Measurements from ENCODE around the gene EBP. TPM values are rescaled to one million over a fixed set of nuclear protein-coding genes. Genes with fewer than 3 reads are reported as not detected.
A peak's percentile ranks its signal among the peaks of the same experiment; 100 is the strongest.

Gene EBP
- polyA plus RNA-seq, 1 donor (not counting 4 experiments of a cell fraction or from before 2014, with no cell fraction given): 194 TPM

DNA sequence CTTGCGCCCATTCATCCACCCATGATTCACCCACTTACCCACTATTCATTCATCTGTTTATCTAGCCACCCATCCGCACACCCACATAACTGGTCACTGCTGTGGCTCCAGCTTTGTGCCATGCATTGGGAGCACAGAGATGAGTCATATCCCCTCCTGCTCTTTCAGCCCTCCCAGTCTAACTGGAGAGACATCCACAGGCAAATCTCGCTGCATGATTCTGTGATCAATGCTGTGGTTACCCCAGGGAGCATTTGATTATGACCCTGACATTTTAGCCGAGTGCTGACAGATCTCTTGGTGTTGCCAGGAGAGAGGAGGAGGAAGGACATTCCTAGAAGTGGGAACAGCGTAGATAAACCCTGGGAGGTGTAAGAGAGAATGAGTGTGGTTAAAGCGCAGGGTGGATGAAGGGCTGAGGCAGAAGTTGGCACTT is 23.2 kb upstream of the EBP start:
- H3K9ac ChIP-seq (ENCODE audit: control insufficient read depth, extremely low read depth, insufficient read depth, low read length): no peak overlapping the region
- no peak for DNase-seq (ENCODE audit: low read depth, low spot score)

DNA sequence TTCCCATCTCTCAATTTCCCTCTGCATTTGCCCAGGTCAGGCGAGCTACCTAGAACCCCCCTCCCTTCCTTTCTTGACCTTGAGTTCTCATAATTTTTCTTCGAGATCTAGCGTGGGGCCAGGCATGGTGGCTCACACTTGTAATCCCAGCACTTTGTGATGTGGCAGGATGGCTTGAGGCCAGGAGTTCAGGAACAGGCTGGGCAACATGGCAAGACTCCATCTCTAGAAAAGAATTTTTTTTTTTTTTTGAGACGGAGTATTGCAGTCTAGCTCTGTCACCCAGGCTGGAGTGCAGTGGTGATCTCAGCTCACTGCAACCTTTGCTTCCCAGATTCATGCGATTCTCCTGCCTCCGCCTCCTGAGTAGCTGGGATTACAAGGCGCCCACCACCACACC is 17.3 kb upstream of the EBP start:
- no peak for FAIRE-seq
- TF ChIP-seq EZH2 (IDR thresholded peaks at IDR 0.05; ENCODE audit: low read length): no peak
- TF ChIP-seq, protein P1, sequence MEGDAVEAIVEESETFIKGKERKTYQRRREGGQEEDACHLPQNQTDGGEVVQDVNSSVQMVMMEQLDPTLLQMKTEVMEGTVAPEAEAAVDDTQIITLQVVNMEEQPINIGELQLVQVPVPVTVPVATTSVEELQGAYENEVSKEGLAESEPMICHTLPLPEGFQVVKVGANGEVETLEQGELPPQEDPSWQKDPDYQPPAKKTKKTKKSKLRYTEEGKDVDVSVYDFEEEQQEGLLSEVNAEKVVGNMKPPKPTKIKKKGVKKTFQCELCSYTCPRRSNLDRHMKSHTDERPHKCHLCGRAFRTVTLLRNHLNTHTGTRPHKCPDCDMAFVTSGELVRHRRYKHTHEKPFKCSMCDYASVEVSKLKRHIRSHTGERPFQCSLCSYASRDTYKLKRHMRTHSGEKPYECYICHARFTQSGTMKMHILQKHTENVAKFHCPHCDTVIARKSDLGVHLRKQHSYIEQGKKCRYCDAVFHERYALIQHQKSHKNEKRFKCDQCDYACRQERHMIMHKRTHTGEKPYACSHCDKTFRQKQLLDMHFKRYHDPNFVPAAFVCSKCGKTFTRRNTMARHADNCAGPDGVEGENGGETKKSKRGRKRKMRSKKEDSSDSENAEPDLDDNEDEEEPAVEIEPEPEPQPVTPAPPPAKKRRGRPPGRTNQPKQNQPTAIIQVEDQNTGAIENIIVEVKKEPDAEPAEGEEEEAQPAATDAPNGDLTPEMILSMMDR (optimal IDR thresholded peaks at IDR 0.05 in 1 of 3, IDR thresholded peaks at IDR 0.05 in 1 of 3, conservative IDR thresholded peaks at IDR 0.05 in 1 of 3; ENCODE audit: extremely low read depth in 1 of 3, insufficient read depth in 2 of 3, low read length in 3 of 3): no peak

More for the DNA sequence above, 23.2 kb upstream of the EBP start:
- TF ChIP-seq, protein P1 (optimal IDR thresholded peaks at IDR 0.05 in 1 of 3, IDR thresholded peaks at IDR 0.05 in 1 of 3, conservative IDR thresholded peaks at IDR 0.05 in 1 of 3; ENCODE audit: extremely low read depth in 1 of 3, insufficient read depth in 2 of 3, low read length in 3 of 3): no peak
- TF ChIP-seq EZH2 (IDR thresholded peaks at IDR 0.05; ENCODE audit: low read length): no peak
- H3K79me2 ChIP-seq (ENCODE audit: control insufficient read depth, insufficient read depth, low read length): no peaks in the 10 kb centered on the region
- H3K9me3 ChIP-seq (ENCODE audit: control insufficient read depth, low read depth, low read length): no peaks in the 10 kb centered on the region
- no peaks in the 10 kb centered on the region for H3K36me3 ChIP-seq (ENCODE audit: control insufficient read depth in 2 of 2, extremely low read depth in 1 of 2, insufficient read depth in 2 of 2, low read length in 2 of 2)
- H3K4me3 ChIP-seq (ENCODE audit: control insufficient read depth in 2 of 3, extremely low read depth in 1 of 3, insufficient read depth in 2 of 3, low read depth in 1 of 3, low read length in 3 of 3): no peak overlapping the region
- peak overlapping the region; percentile 6 for H3K4me2 ChIP-seq (ENCODE audit: control insufficient read depth, extremely low read depth, insufficient read depth, low read depth, low read length)
- FAIRE-seq: peak; percentile 52
- no peaks in the 10 kb centered on the region for H3K27me3 ChIP-seq (ENCODE audit: control insufficient read depth, extremely low read depth, insufficient read depth, low read length)
- H4K20me1 ChIP-seq (ENCODE audit: control insufficient read depth, extremely low read depth, insufficient read depth, low read length): no peaks in the 10 kb centered on the region
- peaks cover 11% of the 10 kb centered on the region for H3K4me1 ChIP-seq (ENCODE audit: control insufficient read depth, extremely low read depth, insufficient read depth, low read length)
- no peaks in the 10 kb centered on the region for H3K9me1 ChIP-seq (ENCODE audit: control insufficient read depth, extremely low read depth, insufficient read depth, low read length)
- dilution Hi-C loops (cut with MboI; ENCODE audit: extremely low pct_ligation_motif_present, low sequenced_read_pairs): no loop called here
- no peak overlapping the region for H2AFZ ChIP-seq (ENCODE audit: control insufficient read depth, low read length)
- H3K27ac ChIP-seq (ENCODE audit: control insufficient read depth, insufficient read depth, low read length): no peak overlapping the region

More for the DNA sequence above, 17.3 kb upstream of the EBP start:
- H3K9me1 ChIP-seq (ENCODE audit: control insufficient read depth, extremely low read depth, insufficient read depth, low read length): no peaks in the 10 kb centered on the region
- no peak for DNase-seq (ENCODE audit: low read depth, low spot score)
- peaks cover 2% of the 10 kb centered on the region for H3K79me2 ChIP-seq (ENCODE audit: control insufficient read depth, insufficient read depth, low read length)
- H3K27ac ChIP-seq (ENCODE audit: control insufficient read depth, insufficient read depth, low read length): no peak overlapping the region
- no peaks in the 10 kb centered on the region for H3K36me3 ChIP-seq (ENCODE audit: control insufficient read depth in 2 of 2, extremely low read depth in 1 of 2, insufficient read depth in 2 of 2, low read length in 2 of 2)
- H3K4me3 ChIP-seq (ENCODE audit: control insufficient read depth in 2 of 3, extremely low read depth in 1 of 3, insufficient read depth in 2 of 3, low read depth in 1 of 3, low read length in 3 of 3): no peak overlapping the region
- H3K9me3 ChIP-seq (ENCODE audit: control insufficient read depth, low read depth, low read length): no peaks in the 10 kb centered on the region
- H2AFZ ChIP-seq (ENCODE audit: control insufficient read depth, low read length): no peak overlapping the region
- no peaks in the 10 kb centered on the region for H3K27me3 ChIP-seq (ENCODE audit: control insufficient read depth, extremely low read depth, insufficient read depth, low read length)
- no peaks in the 10 kb centered on the region for H4K20me1 ChIP-seq (ENCODE audit: control insufficient read depth, extremely low read depth, insufficient read depth, low read length)
- H3K4me1 ChIP-seq (ENCODE audit: control insufficient read depth, extremely low read depth, insufficient read depth, low read length): no peaks in the 10 kb centered on the region
- H3K4me2 ChIP-seq (ENCODE audit: control insufficient read depth, extremely low read depth, insufficient read depth, low read depth, low read length): no peak overlapping the region
- dilution Hi-C loops (cut with MboI; ENCODE audit: extremely low pct_ligation_motif_present, low sequenced_read_pairs): no loop called here
- H3K9ac ChIP-seq (ENCODE audit: control insufficient read depth, extremely low read depth, insufficient read depth, low read length): no peak overlapping the region
